K562 (cell line): ENCODE results near the gene SHE.

Source experiments
- CHD2 ChIP-seq: IDR thresholded peaks from 2 replicates; pipeline ENCODE4 v1.6.1; 2011; ENCODE audit warnings: low read depth, low read length
- CSDE1 ChIP-seq, 2 experiments: fragments of 450-650 bp; IDR thresholded peaks; 2 replicates each; pipeline ENCODE4 v1.6.1; 2016; ENCODE audit warnings: mild to moderate bottlenecking in 1 of 2
- CTCF ChIP-seq, 3 experiments: IDR thresholded peaks in 2 of 3; conservative IDR thresholded peaks in 1 of 3; 2 replicates each; pipeline ENCODE4 v1.5.1; 2011 to 2012; ENCODE audit warnings: low read length in 3 of 3, mild to moderate bottlenecking in 3 of 3, control low read depth in 2 of 3, improper control_type of control experiment in 1 of 3, inconsistent platforms in 1 of 3, low read depth in 1 of 3, mixed read lengths in 1 of 3, moderate library complexity in 1 of 3; ENCODE audit not compliant: insufficient read depth in 2 of 3
- ETV6 ChIP-seq, 3 experiments: fragments of 150-350 bp in 1 of 3; sonication (generic) in 1 of 3; formaldehyde crosslinking in 1 of 3; IDR thresholded peaks; 2 replicates each; pipeline versions ENCODE4 v1.6.1 to v1.8.0; 2014 to 2022; ENCODE audit warnings: borderline replicate concordance in 2 of 3, low read depth in 2 of 3, antibody characterized with exemption in 1 of 3, low read length in 1 of 3, mild to moderate bottlenecking in 1 of 3, missing genetic modification reagents in 1 of 3
- FOXM1 ChIP-seq, 2 experiments: fragments of 450-650 bp in 1 of 2; sonication (generic) in 1 of 2; formaldehyde crosslinking in 1 of 2; IDR thresholded peaks; 2 replicates each; pipeline versions ENCODE4 v1.6.1 to v1.9.0; 2017 to 2022; ENCODE audit warnings: low read depth in 2 of 2, mild to moderate bottlenecking in 2 of 2, missing genetic modification reagents in 1 of 2, moderate library complexity in 1 of 2
- NFYB ChIP-seq: IDR thresholded peaks from 2 replicates; pipeline ENCODE4 v1.6.1; 2011; ENCODE audit warnings: mild to moderate bottlenecking, moderate library complexity; ENCODE audit not compliant: insufficient read length; ENCODE audit errors: extremely low read depth
- TRIM24 ChIP-seq, 2 experiments: fragments of 450-650 bp; IDR thresholded peaks; 2 replicates each; pipeline ENCODE4 v1.6.1; 2016

DNA sequence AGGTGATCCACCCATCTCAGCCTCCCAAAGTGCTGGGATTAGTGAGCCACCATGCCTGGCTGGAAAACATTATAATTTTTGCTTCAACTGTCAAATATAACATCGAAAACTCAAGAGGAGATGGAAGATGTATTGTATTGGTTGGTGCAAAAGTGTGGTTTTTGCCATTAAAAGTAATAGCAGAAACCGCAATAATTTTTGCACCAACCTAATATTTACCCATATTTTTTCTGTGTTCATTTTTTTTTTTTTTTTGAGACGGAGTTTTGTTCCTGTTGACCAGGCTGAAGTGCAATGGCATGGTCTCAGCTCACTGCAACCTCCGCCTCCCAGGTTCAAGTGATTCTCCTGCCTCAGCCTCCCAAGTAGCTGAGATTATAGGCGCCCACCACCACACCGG is 27.1 kb upstream of the SHE start:
- no peak for TF ChIP-seq CTCF (IDR thresholded peaks at IDR 0.05 in 2 of 3, conservative IDR thresholded peaks at IDR 0.05 in 1 of 3; ENCODE audit: insufficient read depth in 2 of 3, low read depth in 1 of 3, low read length in 3 of 3)
- TF ChIP-seq CSDE1 (IDR thresholded peaks at IDR 0.05) = no peak
- TF ChIP-seq CHD2 = no peak
- TF ChIP-seq FOXM1 (IDR thresholded peaks at IDR 0.05; ENCODE audit: low read depth) = no peak
- no peak for TF ChIP-seq FOXM1 (CRISPR knock-in tag; IDR thresholded peaks at IDR 0.05; ENCODE audit: low read depth)
- no peak for TF ChIP-seq NFYB
- no peak for TF ChIP-seq TRIM24 (IDR thresholded peaks at IDR 0.05)
- TF ChIP-seq ETV6 (IDR thresholded peaks at IDR 0.05; ENCODE audit: borderline replicate concordance in 1 of 2, low read depth in 2 of 2, low read length in 1 of 2) = no peak
- TF ChIP-seq ETV6 (CRISPR knock-in tag; IDR thresholded peaks at IDR 0.05; ENCODE audit: borderline replicate concordance) = no peak
